Astrocyte of the hippocampus (primary cell): ENCODE data around the gene UGT2B10.
"Not testable (repeated sequence)": the region's sequence is repeated elsewhere in the genome, so short reads cannot be mapped to it uniquely, and the experiment has no call there.

Experiments
- DNase-seq: peaks from one replicate; pipeline ENCODE4 v3.0.0; 2011; ENCODE audit warnings: low read depth, low spot score

Gene UGT2B10

GRCh38 chr4:68815617-68816409, at the start of gene UGT2B10:
UGT2B10 (plus strand) TSS chr4:68815994; CDS start chr4:68816020, 26 bp downstream.
- DNase-seq: not testable (repeated sequence)

- DNase-seq: not testable (repeated sequence)
These were observed 44.0 kb upstream of the UGT2B10 start for GRCh38 chr4:68771836-68772235.

GRCh38 chr4:68773699-68774098, 42.1 kb upstream of the UGT2B10 start:
- no peak for DNase-seq

- DNase-seq: no peak
These were observed 35.6 kb upstream of the UGT2B10 start for GRCh38 chr4:68780232-68780631.

GRCh38 chr4:68797048-68797447, 18.7 kb upstream of the UGT2B10 start:
- DNase-seq: no peak

GRCh38 chr4:68797618-68798017, 18.2 kb upstream of the UGT2B10 start:
- DNase-seq: no peak

GRCh38 chr4:68803013-68803412, 12.8 kb upstream of the UGT2B10 start:
- DNase-seq: no peak

- DNase-seq: no peak
These were observed 7.7 kb upstream of the UGT2B10 start for GRCh38 chr4:68808060-68808459.

GRCh38 chr4:68810919-68811318, 4.9 kb upstream of the UGT2B10 start:
- no peak for DNase-seq

- not testable (repeated sequence) for DNase-seq
These were observed 844 bp downstream of the UGT2B10 start for GRCh38 chr4:68816410-68817265.

GRCh38 chr4:68817386-68817785, 1.6 kb downstream of the UGT2B10 start:
- DNase-seq: no peak

GRCh38 chr4:68818030-68818462, 2.3 kb downstream of the UGT2B10 start:
- not testable (repeated sequence) for DNase-seq

- no peak for DNase-seq
These were observed 15.8 kb downstream of the UGT2B10 start for GRCh38 chr4:68831642-68832041.

GRCh38 chr4:68850293-68850692, 34.5 kb downstream of the UGT2B10 start:
- DNase-seq: no peak

GRCh38 chr4:68855771-68856170, 40.0 kb downstream of the UGT2B10 start:
- DNase-seq: no peak

GRCh38 chr4:68858039-68858438, 42.2 kb downstream of the UGT2B10 start:
- no peak for DNase-seq

GRCh38 chr4:68859655-68860054, 43.9 kb downstream of the UGT2B10 start:
- DNase-seq: no peak

- no peak for DNase-seq
These were observed 45.3 kb downstream of the UGT2B10 start for GRCh38 chr4:68861057-68861456.

GRCh38 chr4:68864438-68865187, 48.8 kb downstream of the UGT2B10 start:
- no peak for DNase-seq

GRCh38 chr4:68865188-68865638, 49.4 kb downstream of the UGT2B10 start:
- DNase-seq: no peak

GRCh38 chr4:68865760-68866159, 50.0 kb downstream of the UGT2B10 start:
- DNase-seq: no peak

GRCh38 chr4:68869274-68869773, 53.5 kb downstream of the UGT2B10 start:
- no peak for DNase-seq
